ENCODE results near the gene SRSF4.
"Not testable (repeated sequence)": the region's sequence is repeated elsewhere in the genome, so short reads cannot be mapped to it uniquely, and the experiment has no call there.

Gene SRSF4

GRCh38 chr1:29136391-29136915 is 45.2 kb downstream of the SRSF4 start:
- TF ChIP-seq CTCF (IDR thresholded peaks at IDR 0.05), result no peak
- Histone ChIP-seq H3K27ac (no peak overlapping the region), H3K4me3 (no peak overlapping the region)
- no peak for DNase-seq (ENCODE audit: low spot score)

GRCh38 chr1:29134695-29135028 is 47.0 kb downstream of the SRSF4 start:
- TF ChIP-seq CTCF (IDR thresholded peaks at IDR 0.05), result no peak
- Histone ChIP-seq H3K27ac (no peak overlapping the region), H3K4me3 (no peak overlapping the region)
- no peak for DNase-seq (ENCODE audit: low spot score)

GRCh38 chr1:29133861-29134694 is 47.6 kb downstream of the SRSF4 start:
- Histone ChIP-seq H3K27ac (no peak overlapping the region), H3K4me3 (no peak overlapping the region)
- no peak for DNase-seq (ENCODE audit: low spot score)
- no peak for TF ChIP-seq CTCF (IDR thresholded peaks at IDR 0.05)

GRCh38 chr1:29131056-29131455 is 50.6 kb downstream of the SRSF4 start:
- H3K27ac ChIP-seq; DNase-seq (ENCODE audit: low spot score); H3K4me3 ChIP-seq: not testable (repeated sequence)

- no peak for DNase-seq (ENCODE audit: low spot score)
- no peak for TF ChIP-seq CTCF (IDR thresholded peaks at IDR 0.05)
- H3K4me3 ChIP-seq, result no peak overlapping the region
- H3K27ac ChIP-seq, result no peak overlapping the region
These were observed 51.8 kb downstream of the SRSF4 start for GRCh38 chr1:29129916-29130315.

GRCh38 chr1:29128739-29129138 is 53.0 kb downstream of the SRSF4 start:
- DNase-seq (ENCODE audit: low spot score), result no peak
- H3K4me3 ChIP-seq, result no peak overlapping the region
- TF ChIP-seq CTCF (IDR thresholded peaks at IDR 0.05), result no peak
- H3K27ac ChIP-seq, result no peak overlapping the region

- no peak for TF ChIP-seq CTCF (IDR thresholded peaks at IDR 0.05)
- Histone ChIP-seq H3K27ac (no peak overlapping the region), H3K4me3 (no peak overlapping the region)
- no peak for DNase-seq (ENCODE audit: low spot score)
These were observed 55.5 kb downstream of the SRSF4 start for GRCh38 chr1:29126198-29126597.
